ENCODE measurements around the gene COX10.

COX10 gene

GRCh38 chr17:14070344-14070984 is 1.2 kb downstream of the COX10 start:
- Histone ChIP-seq H3K27ac (no peak overlapping the region), H3K4me3 (peak overlapping the region; percentile 93)
- TF ChIP-seq CTCF (IDR thresholded peaks at IDR 0.05), result no peak
- DNase-seq (ENCODE audit: low spot score), result no peak

GRCh38 chr17:14072881-14073280 is 3.6 kb downstream of the COX10 start:
- H3K4me3 ChIP-seq, result no peak overlapping the region

GRCh38 chr17:14078027-14078426 is 8.7 kb downstream of the COX10 start:
- Histone ChIP-seq H3K4me3 (no peak overlapping the region), H3K27ac (no peak overlapping the region)
- no peak for DNase-seq (ENCODE audit: low spot score)
- TF ChIP-seq CTCF (IDR thresholded peaks at IDR 0.05), result no peak

More at GRCh38 chr17:14072881-14073280, 3.6 kb downstream of the COX10 start:
- no peak overlapping the region for H3K27ac ChIP-seq
- no peak for TF ChIP-seq CTCF (IDR thresholded peaks at IDR 0.05)
- no peak for DNase-seq (ENCODE audit: low spot score)

GRCh38 chr17:14080847-14081251 is 11.5 kb downstream of the COX10 start:
- no peak for DNase-seq (ENCODE audit: low spot score)
- Histone ChIP-seq H3K27ac (no peak overlapping the region), H3K4me3 (no peak overlapping the region)
- no peak for TF ChIP-seq CTCF (IDR thresholded peaks at IDR 0.05)

- no peak overlapping the region for H3K4me3 ChIP-seq
- DNase-seq (ENCODE audit: low spot score), result no peak
- H3K27ac ChIP-seq, result no peak overlapping the region
- TF ChIP-seq CTCF (IDR thresholded peaks at IDR 0.05), result no peak
Measured at GRCh38 chr17:14082848-14083247, 13.5 kb downstream of the COX10 start.

GRCh38 chr17:14084955-14085354 is 15.7 kb downstream of the COX10 start:
- H3K27ac ChIP-seq, result no peak overlapping the region
- no peak overlapping the region for H3K4me3 ChIP-seq
- no peak for DNase-seq (ENCODE audit: low spot score)
- TF ChIP-seq CTCF (IDR thresholded peaks at IDR 0.05), result no peak

- Histone ChIP-seq H3K4me3 (no peak overlapping the region), H3K27ac (no peak overlapping the region)
- no peak for DNase-seq (ENCODE audit: low spot score)
- no peak for TF ChIP-seq CTCF (IDR thresholded peaks at IDR 0.05)
Measured at GRCh38 chr17:14086189-14086588, 16.9 kb downstream of the COX10 start.
